Measurements from ENCODE around the gene TTLL10. TPM values are rescaled to one million over a fixed set of nuclear protein-coding genes. Genes with fewer than 3 reads are reported as not detected.

TTLL10 gene
- total and polyA plus RNA-seq, 2 of the 8 experiments (the other 6 are each of a cell fraction or from before 2014, with no cell fraction given) = 1.1 to 1.7 TPM

GRCh38 chr1:1134300-1134970, 39.2 kb upstream of the TTLL10 start:
- no peak overlapping the region for H3K4me2 ChIP-seq (ENCODE audit: insufficient read depth in 1 of 2, low read depth in 2 of 2, low read length in 2 of 2)

More at GRCh38 chr1:1134300-1134970, 39.2 kb upstream of the TTLL10 start:
- Histone ChIP-seq H3K14ac (ENCODE audit: insufficient read length) (no peak overlapping the region), H2AK5ac (ENCODE audit: low read depth, low read length) (no peak overlapping the region), H3K4me3 (ENCODE audit: extremely low read depth in 1 of 4, insufficient read depth in 2 of 4, low read depth in 3 of 4, low read length in 4 of 4) (no peak overlapping the region), H3K79me2 (ENCODE audit: control insufficient read depth in 1 of 2, insufficient read depth in 2 of 2, low read length in 2 of 2) (no peaks in the 10 kb centered on the region), H4K5ac (ENCODE audit: insufficient read length, low read depth, low read length) (no peak overlapping the region), H3K23ac (ENCODE audit: insufficient read length) (no peak overlapping the region), H2BK5ac (ENCODE audit: low read depth, low read length) (no peak overlapping the region), H4K8ac (ENCODE audit: extremely low read depth, insufficient read depth, low read length) (no peak overlapping the region; the same call in 1 of the 2 replicates), H2BK12ac (ENCODE audit: low read depth, low read length) (no peak overlapping the region), H3K56ac (replicated peaks; ENCODE audit: insufficient read length, low read depth, low read length) (no peak overlapping the region), H4K20me1 (replicated peaks in 1 of 2; ENCODE audit: control insufficient read depth in 1 of 2, insufficient read depth in 2 of 2, low read length in 2 of 2) (no peaks in the 10 kb centered on the region), H3K36me3 (ENCODE audit: control insufficient read depth in 2 of 4, insufficient read depth in 4 of 4, low read length in 3 of 4) (no peaks in the 10 kb centered on the region), H3K18ac (ENCODE audit: extremely low read depth, low read length) (no peak overlapping the region), H3K27ac (ENCODE audit: low read depth, low read length) (no peak overlapping the region), H4K91ac (replicated peaks; ENCODE audit: insufficient read length, low read length) (no peak overlapping the region), H2BK15ac (ENCODE audit: low read length) (no peak overlapping the region; the same call in 1 of the 2 replicates), H2AFZ (ENCODE audit: low read length) (no peak overlapping the region), H3K4ac (replicated peaks; ENCODE audit: insufficient read length, low read depth, low read length) (no peak overlapping the region), H2BK120ac (replicated peaks; ENCODE audit: low read depth, low read length) (no peak overlapping the region), H3K27me3 (replicated peaks in 1 of 4; ENCODE audit: control insufficient read depth in 3 of 4, extremely low read depth in 1 of 4, insufficient read depth in 3 of 4, low read length in 3 of 4) (peaks cover 0 to 7% (median 3%) of the 10 kb centered on the region in 4 experiments; a peak in 2 of 7 replicates), H2BK20ac (ENCODE audit: low read length) (no peak overlapping the region), H3K79me1 (ENCODE audit: low read depth, low read length) (no peaks in the 10 kb centered on the region), H3K9ac (replicated peaks in 1 of 4; ENCODE audit: extremely low read depth in 1 of 4, low read depth in 3 of 4, low read length in 3 of 4) (no peak overlapping the region), H3K23me2 (ENCODE audit: low read depth, low read length) (peaks cover 2% of the 10 kb centered on the region; the same call in 1 of the 2 replicates), H3K9me3 (ENCODE audit: insufficient read depth in 2 of 2, low read depth in 1 of 2, low read length in 1 of 2) (no peaks in the 10 kb centered on the region), H3K4me1 (replicated peaks in 1 of 4; ENCODE audit: control insufficient read depth in 3 of 4, insufficient read depth in 4 of 4, low read length in 3 of 4) (peaks cover 0 to 19% (median 7%) of the 10 kb centered on the region in 4 experiments; a peak in 5 of 7 replicates)
- ChIA-PET CTCF (ENCODE audit: partially characterized antibody) (no interaction called here), POLR2A (ENCODE audit: partially characterized antibody) (interaction anchor here (1.5 kb wide), 1 partner anchor 121 kb away, joined by 3 read pairs; the partner anchor contains the start of gene ISG15)
- TF ChIP-seq E2F6 (IDR thresholded peaks at IDR 0.05) = no peak
- TF ChIP-seq TEAD4 (IDR thresholded peaks at IDR 0.05; ENCODE audit: low read depth, low read length) = no peak
- FAIRE-seq (no peak), DNase-seq (ENCODE audit: low read depth in 1 of 2, low spot score in 2 of 2) (no peak)
- WGBS, 2 experiments (ENCODE audit: extremely low coverage in 1 of 2, insufficient coverage in 1 of 2, insufficient read length in 1 of 2, insufficient replicate concordance in 2 of 2, low coverage in 1 of 2, low lambda C conversion rate in 2 of 2, missing lambda C conversion rate in 1 of 2) = 93% methylated on average over 24 of the region's 28 CpGs; no CpG with 5 or more reads in 1 of the 2 experiments

Measured in H1 (cell line).